GM20000 (cell line): ENCODE results near the gene LSS.
"Not testable (repeated sequence)": the region's sequence is repeated elsewhere in the genome, so short reads cannot be mapped to it uniquely, and the experiment has no call there.

Experiments
- DNase-seq: peaks from one replicate; pipeline ENCODE4 v3.0.0; 2012; ENCODE audit warnings: low spot score
- CTCF ChIP-seq: IDR thresholded peaks from 2 replicates; pipeline ENCODE4 v1.5.1; 2012; ENCODE audit warnings: mild to moderate bottlenecking, control low read depth; ENCODE audit errors: extremely low read depth, missing control alignments

LSS gene

DNA sequence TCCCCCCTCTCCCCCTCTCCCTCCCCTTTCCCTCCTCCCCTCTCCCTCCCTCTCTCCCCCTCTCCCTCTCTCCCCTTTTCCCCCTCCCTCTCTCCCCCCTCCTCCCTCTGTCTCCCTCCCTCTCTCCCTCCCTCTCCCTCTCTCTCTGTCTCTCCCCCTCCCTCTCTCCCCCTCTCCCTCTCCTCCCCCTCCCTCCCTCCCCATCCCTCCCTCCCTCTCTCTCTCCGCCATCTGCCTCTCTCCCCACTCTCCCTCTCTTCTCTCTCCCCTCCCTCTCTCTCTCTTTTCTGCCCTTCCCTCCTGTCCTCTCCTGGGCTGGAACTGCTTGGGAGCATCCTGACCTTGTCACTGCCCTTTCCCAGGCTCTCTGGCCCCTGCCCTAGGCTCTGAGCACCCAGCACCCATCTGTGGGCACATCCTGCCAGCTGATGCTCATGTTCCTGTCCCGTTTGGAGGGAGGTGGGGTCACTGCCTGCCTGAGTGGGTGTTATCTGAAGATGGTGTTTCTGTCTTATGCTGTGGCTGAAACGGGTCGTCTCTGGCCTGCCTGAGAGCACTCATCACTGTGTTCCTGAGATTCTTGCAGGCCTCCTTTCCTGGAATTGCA is 84.0 kb downstream of the LSS start:
- TF ChIP-seq CTCF, result no peak
- no peak for DNase-seq

DNA sequence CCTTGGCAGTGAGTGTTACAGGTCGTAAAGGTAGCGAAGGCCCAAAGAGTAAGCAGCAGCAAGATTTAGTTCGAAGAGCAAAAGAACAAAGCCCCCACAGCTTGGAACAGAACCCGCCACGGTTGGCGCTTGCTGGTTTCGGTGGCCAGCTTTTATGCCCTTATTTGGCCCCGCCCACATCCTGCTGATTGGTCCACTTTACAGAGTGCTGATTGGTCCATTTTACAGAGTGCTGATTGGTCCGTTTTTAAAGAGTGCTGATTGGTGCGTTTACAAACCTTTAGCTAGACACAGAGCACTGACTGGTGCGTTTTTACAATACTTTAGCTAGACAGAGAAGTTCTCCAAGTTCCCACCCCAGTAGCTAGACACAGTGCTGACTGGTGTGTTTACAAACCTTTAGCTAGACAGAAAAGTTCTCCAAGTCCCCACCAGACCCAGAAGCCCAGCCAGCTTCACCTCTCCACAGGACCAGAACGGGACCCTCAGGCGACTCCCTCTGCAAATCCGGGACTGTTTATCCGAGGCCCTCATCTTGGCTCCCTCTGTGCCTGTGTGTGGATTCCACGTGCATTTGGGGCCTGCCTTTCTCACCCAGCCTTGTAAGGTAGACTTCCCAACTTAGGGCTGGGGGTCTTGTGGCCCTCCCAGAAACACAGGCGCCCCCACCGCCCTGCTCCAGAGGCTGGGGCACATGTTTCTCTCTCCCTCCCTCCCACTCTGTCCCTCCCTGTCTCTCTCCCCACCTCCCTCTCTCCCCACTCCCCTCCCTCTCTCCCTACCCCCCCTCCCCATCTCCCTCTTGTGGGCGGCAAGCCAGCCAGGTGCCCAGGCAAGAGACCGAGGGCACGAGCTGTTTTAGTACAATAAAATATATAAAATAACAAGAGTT is 85.7 kb downstream of the LSS start:
- DNase-seq, result no peak
- TF ChIP-seq CTCF, result no peak

DNA sequence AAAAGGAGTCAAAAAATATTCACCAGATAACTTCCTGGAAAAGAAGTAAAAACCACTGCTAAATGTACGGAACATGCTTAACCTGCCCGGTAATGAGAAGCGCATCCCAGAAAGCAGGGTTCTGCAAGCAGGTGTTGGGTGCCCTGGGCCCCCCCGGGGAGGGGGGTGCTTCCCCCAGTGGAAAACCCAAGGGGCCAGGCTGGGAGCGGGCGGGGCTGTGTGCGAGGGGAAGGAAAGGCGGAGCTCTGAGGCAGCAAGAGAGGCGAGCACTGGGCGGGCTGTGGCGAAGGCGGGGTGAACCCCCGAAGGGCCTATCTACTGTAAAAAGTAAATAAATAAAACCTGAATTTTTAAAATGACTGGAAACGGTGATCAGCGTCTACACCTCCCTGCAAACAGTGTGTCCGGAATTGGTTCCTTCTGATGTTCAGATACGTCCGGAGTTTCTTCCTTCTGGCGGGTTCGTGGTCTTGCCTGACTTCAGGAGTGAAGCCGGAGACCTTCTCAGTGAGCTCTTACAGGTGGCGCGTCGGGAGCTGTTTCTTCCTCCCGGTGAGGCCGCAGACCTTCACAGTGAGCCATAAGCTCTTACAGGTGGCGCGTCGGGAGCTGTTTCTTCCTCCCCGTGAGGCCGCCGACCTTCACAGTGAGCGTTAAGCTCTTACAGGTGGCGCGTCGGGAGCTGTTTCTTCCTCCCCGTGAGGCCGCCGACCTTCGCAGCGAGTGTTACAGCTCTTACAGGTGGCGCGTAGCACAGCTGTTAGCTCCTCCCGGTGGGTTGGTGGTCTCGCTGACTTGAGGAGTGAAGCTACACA is 86.6 kb downstream of the LSS start:
- DNase-seq, result no peak
- TF ChIP-seq CTCF, result no peak

DNA sequence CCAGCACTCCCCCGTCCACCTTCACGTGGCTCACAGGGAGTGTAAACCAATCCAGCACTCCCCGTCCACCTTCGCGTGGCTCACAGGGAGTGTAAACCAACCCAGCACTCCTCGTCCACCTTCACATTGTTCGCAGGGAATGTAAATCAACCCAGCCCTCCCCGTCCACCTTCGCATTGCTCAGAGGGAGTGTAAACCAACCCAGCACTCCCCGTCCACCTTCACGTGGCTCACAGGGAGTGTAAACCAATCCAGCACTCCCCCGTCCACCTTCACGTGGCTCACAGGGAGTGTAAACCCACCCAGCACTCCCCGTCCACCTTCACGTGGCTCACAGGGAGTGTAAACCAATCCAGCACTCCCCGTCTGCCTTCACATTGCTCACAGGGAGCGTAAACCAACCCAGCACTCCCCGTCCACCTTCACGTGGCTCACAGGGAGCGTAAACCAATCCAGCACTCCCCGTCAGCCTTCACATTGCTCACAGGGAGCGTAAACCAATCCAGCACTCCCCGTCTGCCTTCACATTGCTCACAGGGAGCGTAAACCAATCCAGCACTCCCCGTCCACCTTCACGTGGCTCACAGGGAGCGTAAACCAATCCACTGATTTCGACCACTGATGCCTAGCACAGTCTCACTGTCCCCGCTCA is 88.1 kb downstream of the LSS start:
- DNase-seq, result not testable (repeated sequence)

- TF ChIP-seq CTCF, result no peak
- DNase-seq, result no peak
Measured at GRCh38 chr21:46139686-46140085, 88.9 kb downstream of the LSS start.

GRCh38 chr21:46138383-46138970 is 90.1 kb downstream of the LSS start:
- TF ChIP-seq CTCF, result no peak
- no peak for DNase-seq
